AG08395 (cell line): Measurements from ENCODE around the gene TNFRSF1A.

Experiments
- DNase-seq: peaks from one replicate; pipeline ENCODE4 v3.0.0; 2012; ENCODE audit warnings: mixed read lengths, low spot score

Gene TNFRSF1A

GRCh38 chr12:6374028-6374785 lies 32.3 kb upstream of the TNFRSF1A start:
- DNase-seq: no peak

GRCh38 chr12:6373022-6373787 lies 31.3 kb upstream of the TNFRSF1A start:
- DNase-seq: no peak

GRCh38 chr12:6372403-6373003 lies 30.6 kb upstream of the TNFRSF1A start:
- peak; percentile 93 for DNase-seq

GRCh38 chr12:6370994-6371754 lies 29.3 kb upstream of the TNFRSF1A start:
- DNase-seq: no peak

GRCh38 chr12:6370576-6370935 lies 28.7 kb upstream of the TNFRSF1A start:
- no peak for DNase-seq

- peak; percentile 41 for DNase-seq
Measured at GRCh38 chr12:6369916-6370575, 28.2 kb upstream of the TNFRSF1A start.

- DNase-seq: no peak
Measured at GRCh38 chr12:6368906-6369525, 27.1 kb upstream of the TNFRSF1A start.

- DNase-seq: no peak
Measured at GRCh38 chr12:6367969-6368892, 26.4 kb upstream of the TNFRSF1A start.

GRCh38 chr12:6367065-6367968 lies 25.4 kb upstream of the TNFRSF1A start:
- no peak for DNase-seq

GRCh38 chr12:6364044-6364374 lies 22.1 kb upstream of the TNFRSF1A start:
- peak; percentile 46 for DNase-seq

- DNase-seq: peak; percentile 96
Measured at GRCh38 chr12:6363330-6364043, 21.6 kb upstream of the TNFRSF1A start.

- DNase-seq: no peak
Measured at GRCh38 chr12:6363010-6363329, 21.1 kb upstream of the TNFRSF1A start.

GRCh38 chr12:6362403-6362802 lies 20.5 kb upstream of the TNFRSF1A start:
- DNase-seq: no peak

GRCh38 chr12:6361834-6362233 lies 20.0 kb upstream of the TNFRSF1A start:
- DNase-seq: no peak

GRCh38 chr12:6360578-6361490 lies 19.0 kb upstream of the TNFRSF1A start:
- DNase-seq: no peak

- DNase-seq: no peak
Measured at GRCh38 chr12:6360080-6360571, 18.2 kb upstream of the TNFRSF1A start.

GRCh38 chr12:6358881-6359280 lies 17.0 kb upstream of the TNFRSF1A start:
- DNase-seq: no peak
